ENCODE results near the gene MEIS2.

MEIS2 gene

GRCh38 chr15:36877796-36878683 is 222.3 kb downstream of the MEIS2 start:
- H3K4me1 ChIP-seq (ENCODE audit: low read depth, poor library complexity, severe bottlenecking): no peaks in the 10 kb centered on the region
- no peaks in the 10 kb centered on the region for H3K27me3 ChIP-seq (ENCODE audit: insufficient read depth, low read depth)
- no peak for TF ChIP-seq CTCF (conservative IDR thresholded peaks at IDR 0.05; ENCODE audit: low read depth, low read length)

GRCh38 chr15:36877294-36877693 is 223.1 kb downstream of the MEIS2 start:
- Histone ChIP-seq H3K27ac (no peak overlapping the region), H3K4me2 (no peak overlapping the region), H3K27me3 (ENCODE audit: insufficient read depth, low read depth) (no peaks in the 10 kb centered on the region), H3K9ac (no peak overlapping the region), H3K36me3 (ENCODE audit: insufficient read depth) (no peaks in the 10 kb centered on the region), H3K4me3 (IDR thresholded peaks at IDR 0.05; ENCODE audit: insufficient read depth, low read depth, low read length) (no peak overlapping the region), H3K4me1 (ENCODE audit: low read depth, poor library complexity, severe bottlenecking) (no peaks in the 10 kb centered on the region), H4K20me1 (ENCODE audit: insufficient read depth) (no peaks in the 10 kb centered on the region), H2AFZ (ENCODE audit: low read depth) (no peak overlapping the region), H3K79me2 (ENCODE audit: insufficient read depth, low read depth) (no peaks in the 10 kb centered on the region)
- TF ChIP-seq CTCF (conservative IDR thresholded peaks at IDR 0.05; ENCODE audit: low read depth, low read length): no peak

More at GRCh38 chr15:36877796-36878683, 222.3 kb downstream of the MEIS2 start:
- H4K20me1 ChIP-seq (ENCODE audit: insufficient read depth): no peaks in the 10 kb centered on the region
- no peaks in the 10 kb centered on the region for H3K79me2 ChIP-seq (ENCODE audit: insufficient read depth, low read depth)
- H3K9ac ChIP-seq: no peak overlapping the region
- H3K27ac ChIP-seq: no peak overlapping the region
- H2AFZ ChIP-seq (ENCODE audit: low read depth): no peak overlapping the region
- no peaks in the 10 kb centered on the region for H3K36me3 ChIP-seq (ENCODE audit: insufficient read depth)
- no peak overlapping the region for H3K4me3 ChIP-seq (IDR thresholded peaks at IDR 0.05; ENCODE audit: insufficient read depth, low read depth, low read length)
- H3K4me2 ChIP-seq: no peak overlapping the region

DNA sequence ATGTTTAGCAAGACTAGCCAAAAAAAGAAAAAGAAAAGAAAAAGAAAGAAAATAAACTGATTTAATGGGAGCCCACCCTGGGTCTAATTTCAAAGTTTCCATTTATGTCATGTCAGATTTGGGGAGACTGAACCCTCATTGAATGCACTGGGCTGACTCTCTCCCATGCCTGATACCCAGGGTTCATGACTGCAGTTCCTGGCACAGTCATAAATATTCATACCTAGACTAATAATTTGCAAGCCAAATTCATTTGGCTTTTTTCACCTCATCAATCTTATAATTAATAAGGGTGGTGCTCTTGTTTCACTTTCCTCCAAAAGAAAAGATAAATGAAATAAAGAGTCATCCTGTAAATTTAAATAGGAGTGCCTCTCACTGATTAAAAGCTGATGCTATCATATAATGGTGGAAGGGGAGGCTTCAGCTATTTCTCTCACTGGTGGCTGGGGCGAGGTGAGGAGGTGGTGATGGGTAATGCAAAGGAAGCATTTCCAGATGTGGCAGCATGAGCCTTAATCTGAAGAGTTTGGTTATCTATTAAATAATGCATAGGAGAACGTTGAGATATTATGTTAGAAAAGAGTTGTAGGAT is 224.5 kb downstream of the MEIS2 start:
- Histone ChIP-seq H3K4me2 (no peak overlapping the region), H3K27ac (no peak overlapping the region), H3K9ac (no peak overlapping the region), H3K36me3 (ENCODE audit: insufficient read depth) (no peaks in the 10 kb centered on the region), H4K20me1 (ENCODE audit: insufficient read depth) (no peaks in the 10 kb centered on the region), H3K4me3 (IDR thresholded peaks at IDR 0.05; ENCODE audit: insufficient read depth, low read depth, low read length) (no peak overlapping the region), H3K79me2 (ENCODE audit: insufficient read depth, low read depth) (no peaks in the 10 kb centered on the region), H3K4me1 (ENCODE audit: low read depth, poor library complexity, severe bottlenecking) (no peaks in the 10 kb centered on the region), H2AFZ (ENCODE audit: low read depth) (no peak overlapping the region), H3K27me3 (ENCODE audit: insufficient read depth, low read depth) (no peaks in the 10 kb centered on the region)
- no peak for TF ChIP-seq CTCF (conservative IDR thresholded peaks at IDR 0.05; ENCODE audit: low read depth, low read length)

DNA sequence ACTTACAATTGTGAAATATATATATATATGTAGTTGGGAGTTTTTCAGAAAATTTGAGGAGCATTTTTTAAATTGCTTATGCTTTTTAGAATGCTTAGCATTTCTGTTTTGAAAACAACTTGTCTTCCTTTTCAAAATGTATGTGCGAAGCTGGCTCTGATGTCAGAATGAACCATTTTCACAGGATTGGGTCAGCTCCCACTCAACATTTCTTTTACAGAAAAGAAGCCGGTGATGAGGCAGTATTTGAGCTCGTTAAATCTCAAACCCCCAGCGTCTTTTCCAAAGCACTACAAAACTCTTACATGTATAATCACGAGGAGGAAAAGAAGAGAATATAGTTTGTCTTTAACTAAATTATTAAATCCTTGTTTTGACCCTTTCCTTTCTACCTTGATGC is 225.4 kb downstream of the MEIS2 start:
- no peaks in the 10 kb centered on the region for H3K79me2 ChIP-seq (ENCODE audit: insufficient read depth, low read depth)

More for the DNA sequence above, 225.4 kb downstream of the MEIS2 start:
- H2AFZ ChIP-seq (ENCODE audit: low read depth): no peak overlapping the region
- no peaks in the 10 kb centered on the region for H4K20me1 ChIP-seq (ENCODE audit: insufficient read depth)
- TF ChIP-seq CTCF (conservative IDR thresholded peaks at IDR 0.05; ENCODE audit: low read depth, low read length): no peak
- no peaks in the 10 kb centered on the region for H3K36me3 ChIP-seq (ENCODE audit: insufficient read depth)
- H3K9ac ChIP-seq: no peak overlapping the region
- no peak overlapping the region for H3K4me2 ChIP-seq
- H3K27ac ChIP-seq: no peak overlapping the region
- H3K27me3 ChIP-seq (ENCODE audit: insufficient read depth, low read depth): no peaks in the 10 kb centered on the region
- H3K4me3 ChIP-seq (IDR thresholded peaks at IDR 0.05; ENCODE audit: insufficient read depth, low read depth, low read length): no peak overlapping the region
- no peaks in the 10 kb centered on the region for H3K4me1 ChIP-seq (ENCODE audit: low read depth, poor library complexity, severe bottlenecking)

All from KMS-11 (cell line).